Spleen (tissue), 7 donors: ENCODE data around the gene ZC3H8.

Experiments
- POLR2A ChIP-seq, 3 donors: fragments of 450-650 bp; IDR thresholded peaks; one replicate each; pipeline ENCODE4 v1.5.1; 2017; ENCODE audit warnings: antibody characterized with exemption in 3 of 3, mild to moderate bottlenecking in 1 of 3
- POLR2AphosphoS5 ChIP-seq, 3 donors: sonication (generic); formaldehyde crosslinking; IDR thresholded peaks; one replicate each; pipeline ENCODE4 v1.5.1; 2017; ENCODE audit warnings: antibody characterized with exemption in 3 of 3
- TF ChIP-seq, protein P1 (sequence below), 11 experiments: fragments of 200-600 bp in 7 of 11; fragments of 450-650 bp in 4 of 11; sonication (generic) in 4 of 11; IDR thresholded peaks in 8 of 11; conservative IDR thresholded peaks in 3 of 11; 1 replicate in 7 of 11; 2 replicates in 4 of 11; pipeline versions ENCODE4 v1.4.0 to v1.8.0; 2016 to 2021; ENCODE audit warnings: antibody characterized with exemption in 11 of 11, inconsistent platforms in 4 of 11, mild to moderate bottlenecking in 1 of 11
- donor health status: DM: no; HTN: no; CAD: no; lungs with moderate emphysema.
- donor health status: DM: no; HTN: no; CAD: no.
- donor health status: DM: no; HTN: no; CAD: no.

DNA sequence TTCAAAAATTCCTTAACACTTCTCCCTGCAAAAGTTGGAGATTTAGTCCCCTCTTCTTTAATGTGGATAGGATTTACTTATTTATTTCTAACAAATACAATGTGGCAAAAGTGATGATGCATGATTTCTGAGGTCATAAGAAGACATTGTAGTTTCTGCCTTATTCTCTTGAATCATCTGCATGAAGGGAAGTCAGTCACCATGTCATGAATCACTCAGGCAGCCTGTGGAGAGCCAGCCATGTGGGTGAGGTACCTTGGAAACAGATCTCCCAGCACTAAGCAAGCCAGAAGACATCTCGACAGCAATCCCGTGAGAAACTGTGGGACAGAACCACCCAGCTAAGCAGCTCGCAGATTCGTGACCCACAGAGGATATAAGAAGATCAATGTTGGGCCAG, 2.7 kb upstream of the ZC3H8 start:
- TF ChIP-seq POLR2A (IDR thresholded peaks at IDR 0.05) (no peak), POLR2AphosphoS5 (IDR thresholded peaks at IDR 0.05) (no peak)
- TF ChIP-seq, protein P1, sequence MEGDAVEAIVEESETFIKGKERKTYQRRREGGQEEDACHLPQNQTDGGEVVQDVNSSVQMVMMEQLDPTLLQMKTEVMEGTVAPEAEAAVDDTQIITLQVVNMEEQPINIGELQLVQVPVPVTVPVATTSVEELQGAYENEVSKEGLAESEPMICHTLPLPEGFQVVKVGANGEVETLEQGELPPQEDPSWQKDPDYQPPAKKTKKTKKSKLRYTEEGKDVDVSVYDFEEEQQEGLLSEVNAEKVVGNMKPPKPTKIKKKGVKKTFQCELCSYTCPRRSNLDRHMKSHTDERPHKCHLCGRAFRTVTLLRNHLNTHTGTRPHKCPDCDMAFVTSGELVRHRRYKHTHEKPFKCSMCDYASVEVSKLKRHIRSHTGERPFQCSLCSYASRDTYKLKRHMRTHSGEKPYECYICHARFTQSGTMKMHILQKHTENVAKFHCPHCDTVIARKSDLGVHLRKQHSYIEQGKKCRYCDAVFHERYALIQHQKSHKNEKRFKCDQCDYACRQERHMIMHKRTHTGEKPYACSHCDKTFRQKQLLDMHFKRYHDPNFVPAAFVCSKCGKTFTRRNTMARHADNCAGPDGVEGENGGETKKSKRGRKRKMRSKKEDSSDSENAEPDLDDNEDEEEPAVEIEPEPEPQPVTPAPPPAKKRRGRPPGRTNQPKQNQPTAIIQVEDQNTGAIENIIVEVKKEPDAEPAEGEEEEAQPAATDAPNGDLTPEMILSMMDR (IDR thresholded peaks at IDR 0.05 in 8 of 11, conservative IDR thresholded peaks at IDR 0.05 in 3 of 11) = no peak
